AG04450 (cell line): ENCODE results near the gene SLC43A3. TPM values are rescaled to one million over a fixed set of nuclear protein-coding genes. Genes with fewer than 3 reads are reported as not detected.

Source experiments
- CTCF ChIA-PET: fragments of 300-600, 350-600 bp; formaldehyde crosslinking; extraction: SDS; loops from one replicate; lab custom pipeline; 2022; ENCODE audit warnings: antibody characterized with exemption, inconsistent platforms; lab: Charles Lee
- POLR2A ChIA-PET: fragments of 350-600 bp; formaldehyde crosslinking; extraction: SDS; loops from one replicate; lab custom pipeline; 2021; ENCODE audit warnings: antibody characterized with exemption, inconsistent platforms; lab: Yijun Ruan, JAX
- DNase-seq: peaks from one replicate; pipeline ENCODE4 v3.0.0-alpha.2; 2011; ENCODE audit warnings: low read depth, low spot score
- H3K27ac ChIP-seq: one replicate; pipeline ENCODE4 v1.5.1; 2012; ENCODE audit warnings: low read depth, low read length, control low read depth
- H3K27me3 ChIP-seq: one replicate; pipeline ENCODE4 v1.6.0; 2012; ENCODE audit warnings: low read length; ENCODE audit not compliant: control insufficient read depth, insufficient read depth
- H3K4me3 ChIP-seq: 2 replicates; pipeline ENCODE4 v1.5.1; 2011; ENCODE audit warnings: mild to moderate bottlenecking, low read depth, low read length, control low read depth
- H3K9me3 ChIP-seq: 2 replicates; pipeline ENCODE4 v1.5.1; 2012; ENCODE audit warnings: low read length; ENCODE audit not compliant: control insufficient read depth, insufficient read depth
- CTCF ChIP-seq: IDR thresholded peaks from 2 replicates; pipeline ENCODE4 v1.5.1; 2011; ENCODE audit warnings: low read depth, low read length, control low read depth, inconsistent platforms
- polyA plus RNA-seq: library from polyadenylated mRNA; depleted of rRNA; stranded (reverse); fragments of >200 nt; gene quantifications from 2 replicates; pipeline ENCODE4 v1.2.3, GENCODE V29; 2011

The SLC43A3 gene
- polyA plus RNA-seq, 1 experiment: 24.4 TPM

GRCh38 chr11:57436031-57436430 lies 9.1 kb upstream of the SLC43A3 start:
- POLR2A ChIA-PET: no interaction called here

GRCh38 chr11:57434640-57435546 lies 8.0 kb upstream of the SLC43A3 start:
- CTCF ChIA-PET: interaction anchor here (0.6 to 1.3 kb wide), 3 partner anchors 23 to 58 kb away, joined by 3 to 12 read pairs (median 4); no protein-coding TSS in a partner anchor
- peak overlapping the region; percentile 41 for H3K27ac ChIP-seq
- POLR2A ChIA-PET: interaction anchor here (0.6 kb wide), 1 partner anchor 24 kb away, joined by 13 read pairs; no protein-coding TSS in a partner anchor

More at GRCh38 chr11:57436031-57436430, 9.1 kb upstream of the SLC43A3 start:
- CTCF ChIA-PET: interaction anchor here (1.0 to 2.8 kb wide), 4 partner anchors 22 to 91 kb away, joined by 3 to 17 read pairs (median 4); no protein-coding TSS in a partner anchor
- Histone ChIP-seq H3K27me3 (no peaks in the 10 kb centered on the region), H3K27ac (no peak overlapping the region), H3K9me3 (no peaks in the 10 kb centered on the region), H3K4me3 (no peak overlapping the region)
- TF ChIP-seq CTCF: no peak
- DNase-seq: no peak

GRCh38 chr11:57432714-57433163 lies 5.8 kb upstream of the SLC43A3 start:
- no peaks in the 10 kb centered on the region for H3K27me3 ChIP-seq
- TF ChIP-seq CTCF: no peak
- POLR2A ChIA-PET: no interaction called here
- H3K9me3 ChIP-seq: no peaks in the 10 kb centered on the region
- no peak overlapping the region for H3K4me3 ChIP-seq
- peak overlapping the region; percentile 84 for H3K27ac ChIP-seq
- DNase-seq: peak; percentile 61
- CTCF ChIA-PET: no interaction called here

More at GRCh38 chr11:57434640-57435546, 8.0 kb upstream of the SLC43A3 start:
- no peak for TF ChIP-seq CTCF
- peak; percentile 86 for DNase-seq
- Histone ChIP-seq H3K9me3 (no peaks in the 10 kb centered on the region), H3K27me3 (no peaks in the 10 kb centered on the region), H3K4me3 (no peak overlapping the region)

GRCh38 chr11:57432149-57432561 lies 5.2 kb upstream of the SLC43A3 start:
- POLR2A ChIA-PET: no interaction called here
- Histone ChIP-seq H3K9me3 (no peaks in the 10 kb centered on the region), H3K4me3 (no peak overlapping the region), H3K27me3 (no peaks in the 10 kb centered on the region), H3K27ac (peak overlapping the region; percentile 84)
- no peak for TF ChIP-seq CTCF
- CTCF ChIA-PET: no interaction called here
- no peak for DNase-seq

GRCh38 chr11:57430952-57431351 lies 4.0 kb upstream of the SLC43A3 start:
- no peak overlapping the region for H3K4me3 ChIP-seq
- DNase-seq: no peak
- H3K9me3 ChIP-seq: no peaks in the 10 kb centered on the region
- ChIA-PET CTCF (interaction anchor here (0.6 to 1.6 kb wide), 5 partner anchors 20 to 213 kb away, joined by 3 to 18 read pairs (median 3); no protein-coding TSS in a partner anchor), POLR2A (no interaction called here)
- no peaks in the 10 kb centered on the region for H3K27me3 ChIP-seq
- no peak for TF ChIP-seq CTCF
- no peak overlapping the region for H3K27ac ChIP-seq
